GM12891 (cell line): ENCODE data around the gene RFLNA.

ENCODE experiments used
- POLR2A ChIP-seq: IDR thresholded peaks from 2 replicates; pipeline ENCODE4 v1.6.1; 2011; ENCODE audit warnings: low read depth, low read length, control low read depth
- POLR2AphosphoS5 ChIP-seq: IDR thresholded peaks from 2 replicates; pipeline ENCODE4 v1.6.1; 2011; ENCODE audit warnings: low read depth, low read length, control low read depth

- TF ChIP-seq POLR2A, result no peak
- TF ChIP-seq POLR2AphosphoS5, result no peak
Observed at GRCh38 chr12:124324803-124325705, 30.2 kb downstream of the RFLNA start.
